Measurements from ENCODE around the gene ZNF576.

GRCh38 chr19:43584484-43584883, 11.9 kb upstream of the ZNF576 start:
- TF ChIP-seq CTCF (IDR thresholded peaks at IDR 0.05; ENCODE audit: insufficient read depth, low read length) (no peak), POLR2AphosphoS5 (IDR thresholded peaks at IDR 0.05; ENCODE audit: low read depth) (no peak)
